ENCODE data around the gene PCDHAC2. TPM values are rescaled to one million over a fixed set of nuclear protein-coding genes. Genes with fewer than 3 reads are reported as not detected.
A peak's percentile ranks its signal among the peaks of the same experiment; 100 is the strongest.

The PCDHAC2 gene
- total RNA-seq, 2 donors from 2014 or later = not detected

DNA sequence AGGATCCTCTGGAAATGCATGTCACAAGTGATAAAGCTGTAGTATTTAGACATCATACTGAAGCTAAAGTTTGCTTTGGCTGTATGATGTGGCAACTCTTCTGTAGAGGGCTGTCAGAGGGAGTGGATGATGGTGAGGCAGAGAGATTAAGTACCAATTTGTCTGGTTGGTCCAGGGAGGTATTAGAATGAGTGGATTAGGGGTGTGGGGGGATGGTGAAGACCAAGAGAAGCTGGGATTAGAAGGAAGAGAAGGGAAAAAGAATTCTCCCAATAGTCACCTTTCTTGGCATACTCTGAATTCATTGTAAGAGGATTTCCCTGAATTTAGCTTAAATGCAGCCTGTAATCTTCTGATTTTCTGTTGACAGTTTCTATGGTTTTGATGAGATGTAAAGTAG, 3.6 kb downstream of the PCDHAC2 start:
- no peak overlapping the region for H3K27ac Mint-ChIP-seq
- no peak overlapping the region for H3K4me3 Mint-ChIP-seq
- H3K4me1 Mint-ChIP-seq = no peaks in the 10 kb centered on the region

DNA sequence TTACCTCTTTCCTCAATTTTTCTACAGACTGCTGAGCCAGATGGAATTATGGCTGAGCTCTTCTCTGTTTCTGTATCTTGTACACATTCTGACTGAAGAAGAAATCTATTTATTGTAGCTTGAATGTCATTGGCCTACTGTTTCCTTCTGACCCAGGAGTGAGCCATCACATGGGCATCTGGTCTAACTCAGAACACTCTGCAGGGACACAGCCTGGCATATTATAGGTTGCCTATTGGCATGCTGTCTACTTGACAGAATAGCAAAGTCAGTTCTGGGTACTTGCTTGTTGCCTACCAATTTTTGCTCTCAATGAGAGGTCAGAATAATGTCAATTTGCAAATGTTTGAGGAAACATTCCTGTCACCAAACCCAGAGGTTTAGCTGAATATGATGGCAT, 7.3 kb downstream of the PCDHAC2 start:
- ATAC-seq (replicated peaks) = no peak
- Mint-ChIP-seq H3K27ac (no peak overlapping the region), H3K36me3 (ENCODE audit: low read depth) (no peaks in the 10 kb centered on the region), H3K4me1 (no peaks in the 10 kb centered on the region), H3K9me3 (no peaks in the 10 kb centered on the region), H3K27me3 (peaks cover 13% of the 10 kb centered on the region), H3K4me3 (no peak overlapping the region)

More for the DNA sequence above, 3.6 kb downstream of the PCDHAC2 start:
- peaks cover 14% of the 10 kb centered on the region for H3K27me3 Mint-ChIP-seq
- H3K36me3 Mint-ChIP-seq (ENCODE audit: low read depth) = no peaks in the 10 kb centered on the region
- no peaks in the 10 kb centered on the region for H3K9me3 Mint-ChIP-seq
- no peak for ATAC-seq (replicated peaks)

DNA sequence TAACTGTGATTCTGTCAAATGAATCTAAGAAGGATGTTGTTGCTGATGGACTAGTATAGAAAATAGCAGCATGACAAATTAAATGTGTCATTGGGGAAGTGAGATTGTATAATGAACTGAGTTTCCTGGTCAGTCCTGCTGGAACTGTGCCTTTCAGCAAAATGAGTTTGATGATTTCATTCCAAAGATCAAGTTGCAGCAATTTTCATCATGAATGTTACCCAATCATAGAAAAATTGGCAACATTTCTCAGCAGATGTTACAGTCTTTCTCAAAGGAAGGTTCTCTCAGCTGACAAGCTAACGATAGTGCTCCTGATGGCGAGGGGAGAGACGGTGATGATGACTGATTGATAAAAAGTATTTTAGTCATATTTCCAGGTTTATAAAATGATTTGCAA, 10.7 kb downstream of the PCDHAC2 start:
- Mint-ChIP-seq H3K27me3 (peaks cover 21% of the 10 kb centered on the region), H3K9me3 (no peaks in the 10 kb centered on the region), H3K4me3 (no peak overlapping the region)

DNA sequence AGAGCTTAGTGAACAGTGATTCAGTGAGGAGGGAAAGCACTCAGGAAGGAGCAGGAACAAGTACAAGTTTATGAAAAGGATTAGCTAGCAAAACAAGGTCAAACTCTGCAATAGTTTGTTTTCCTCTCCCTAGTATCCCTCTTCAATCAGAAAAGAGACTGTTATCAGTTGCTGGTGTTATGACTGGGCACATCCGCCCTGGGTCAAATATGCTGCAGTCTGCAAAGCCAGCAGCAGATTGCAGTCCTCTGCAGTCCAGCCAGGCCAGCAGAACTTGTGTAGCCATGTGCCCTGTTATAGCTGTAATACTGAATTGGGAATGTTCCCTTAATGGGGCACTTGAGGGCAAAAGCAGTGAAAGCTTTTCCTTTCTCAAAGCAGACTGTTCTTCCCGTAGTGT, 12.0 kb downstream of the PCDHAC2 start:
- Mint-ChIP-seq H3K4me1 (no peaks in the 10 kb centered on the region), H3K9me3 (no peaks in the 10 kb centered on the region), H3K4me3 (no peak overlapping the region), H3K27ac (no peak overlapping the region), H3K27me3 (peaks cover 26% of the 10 kb centered on the region), H3K36me3 (ENCODE audit: low read depth) (no peaks in the 10 kb centered on the region)
- ATAC-seq (replicated peaks) = no peak

More for the DNA sequence above, 10.7 kb downstream of the PCDHAC2 start:
- no peaks in the 10 kb centered on the region for H3K4me1 Mint-ChIP-seq
- H3K27ac Mint-ChIP-seq = no peak overlapping the region
- ATAC-seq (replicated peaks) = no peak
- H3K36me3 Mint-ChIP-seq (ENCODE audit: low read depth) = no peaks in the 10 kb centered on the region

DNA sequence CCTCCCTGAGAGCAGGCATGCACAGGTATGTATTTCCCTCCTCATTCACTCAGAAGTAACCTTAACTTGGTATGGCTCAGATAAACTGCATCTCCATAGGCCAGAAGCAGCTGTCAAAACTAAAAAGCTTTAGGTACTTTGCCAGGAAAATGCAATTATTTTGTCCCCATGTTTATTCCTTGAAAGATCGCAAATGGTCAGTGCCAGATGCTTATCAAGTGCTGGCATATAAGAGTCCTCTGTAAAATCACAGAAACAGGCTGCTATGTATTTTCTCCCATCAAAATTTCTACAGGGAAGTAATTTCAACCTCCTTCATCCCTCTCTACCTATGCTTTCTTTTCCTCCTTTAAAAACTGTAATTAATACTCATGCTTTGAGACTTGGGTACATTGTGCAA, 12.7 kb downstream of the PCDHAC2 start:
- Mint-ChIP-seq H3K4me3 (no peak overlapping the region), H3K9me3 (no peaks in the 10 kb centered on the region), H3K36me3 (ENCODE audit: low read depth) (no peaks in the 10 kb centered on the region), H3K27ac (no peak overlapping the region), H3K4me1 (no peaks in the 10 kb centered on the region), H3K27me3 (peaks cover 28% of the 10 kb centered on the region)
- ATAC-seq (replicated peaks) = no peak

DNA sequence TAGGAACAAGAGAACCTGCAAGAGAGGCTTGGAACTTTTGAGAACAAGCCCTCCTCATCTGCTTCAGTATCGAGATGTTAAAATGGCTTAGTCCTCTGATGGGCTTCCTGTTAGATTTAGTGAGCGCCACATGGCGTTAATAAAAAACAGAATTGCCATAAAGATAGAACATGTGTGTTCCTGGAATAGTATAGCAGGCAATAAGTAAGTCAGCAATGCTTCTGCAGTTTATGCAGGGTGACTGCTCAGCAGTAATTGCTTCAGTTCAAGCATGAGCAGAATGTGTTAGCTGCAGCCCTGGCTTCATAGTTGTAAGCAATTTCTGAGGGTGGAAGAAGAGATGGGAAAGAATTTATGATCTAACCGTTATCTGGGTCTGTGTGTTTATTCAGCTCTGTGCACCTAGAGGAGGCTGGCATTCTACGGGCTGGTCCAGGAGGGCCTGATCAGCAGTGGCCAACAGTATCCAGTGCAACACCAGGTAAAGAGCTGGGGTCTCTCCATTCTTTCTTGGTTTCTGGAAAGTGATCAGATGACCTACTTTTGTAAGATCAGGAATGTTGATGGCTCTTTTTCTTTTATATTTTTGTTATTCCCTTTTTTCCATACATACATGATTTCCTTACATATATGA, 15.9 kb downstream of the PCDHAC2 start:
- Mint-ChIP-seq H3K4me1 (no peaks in the 10 kb centered on the region), H3K36me3 (ENCODE audit: low read depth) (no peaks in the 10 kb centered on the region), H3K27ac (no peak overlapping the region), H3K4me3 (no peak overlapping the region), H3K9me3 (no peaks in the 10 kb centered on the region), H3K27me3 (peaks cover 20% of the 10 kb centered on the region)
- ATAC-seq (replicated peaks) = no peak

DNA sequence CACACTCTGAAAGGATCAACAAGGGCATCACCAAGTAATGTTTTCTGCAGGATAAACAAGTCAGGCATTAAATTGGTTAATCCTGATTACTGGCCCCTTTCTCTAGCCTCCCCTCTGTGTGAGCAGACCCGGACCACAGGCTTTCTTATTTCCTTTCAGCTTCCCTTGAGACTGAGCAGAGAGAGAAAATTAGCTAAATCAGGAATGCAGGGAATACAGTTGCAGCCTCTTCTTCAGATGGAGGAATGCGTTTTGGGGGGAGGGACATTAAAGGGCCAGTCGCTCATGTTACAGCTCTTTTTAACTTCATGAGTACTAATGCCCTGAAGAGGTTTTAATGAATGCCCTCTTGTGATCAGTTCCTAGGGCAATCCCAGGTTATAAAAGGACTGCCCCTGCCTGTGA, 19.8 kb downstream of the PCDHAC2 start:
- no peaks in the 10 kb centered on the region for H3K9me3 Mint-ChIP-seq
- no peaks in the 10 kb centered on the region for H3K4me1 Mint-ChIP-seq
- ATAC-seq (replicated peaks) = no peak
- H3K27ac Mint-ChIP-seq = no peak overlapping the region
- no peaks in the 10 kb centered on the region for H3K36me3 Mint-ChIP-seq (ENCODE audit: low read depth)
- no peak overlapping the region for H3K4me3 Mint-ChIP-seq
- peaks cover 14% of the 10 kb centered on the region for H3K27me3 Mint-ChIP-seq

DNA sequence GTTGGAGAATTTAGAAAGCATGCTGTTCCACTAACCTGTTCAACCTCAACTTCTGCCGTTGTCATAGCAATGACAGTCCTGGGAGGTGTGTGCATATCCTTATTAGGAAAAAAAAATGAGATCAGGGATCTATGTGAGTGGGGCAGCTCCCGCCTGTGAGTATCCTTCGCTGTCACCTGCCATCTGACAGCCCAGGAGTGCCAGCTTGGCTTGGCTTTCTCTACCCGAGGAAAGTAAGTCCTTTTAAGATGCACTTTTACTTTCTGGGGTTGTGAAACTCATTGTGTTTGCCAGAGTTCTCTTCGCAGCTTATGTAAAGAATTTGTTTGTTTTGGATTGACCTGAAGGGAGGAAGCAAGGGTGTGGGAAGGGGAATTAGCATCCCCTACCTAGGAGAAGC, 21.8 kb downstream of the PCDHAC2 start:
- H3K27ac Mint-ChIP-seq = no peak overlapping the region
- no peak overlapping the region for H3K4me3 Mint-ChIP-seq
- no peaks in the 10 kb centered on the region for H3K9me3 Mint-ChIP-seq
- H3K4me1 Mint-ChIP-seq = no peaks in the 10 kb centered on the region
- H3K36me3 Mint-ChIP-seq (ENCODE audit: low read depth) = no peaks in the 10 kb centered on the region
- ATAC-seq (replicated peaks) = no peak
- peaks cover 15% of the 10 kb centered on the region for H3K27me3 Mint-ChIP-seq

DNA sequence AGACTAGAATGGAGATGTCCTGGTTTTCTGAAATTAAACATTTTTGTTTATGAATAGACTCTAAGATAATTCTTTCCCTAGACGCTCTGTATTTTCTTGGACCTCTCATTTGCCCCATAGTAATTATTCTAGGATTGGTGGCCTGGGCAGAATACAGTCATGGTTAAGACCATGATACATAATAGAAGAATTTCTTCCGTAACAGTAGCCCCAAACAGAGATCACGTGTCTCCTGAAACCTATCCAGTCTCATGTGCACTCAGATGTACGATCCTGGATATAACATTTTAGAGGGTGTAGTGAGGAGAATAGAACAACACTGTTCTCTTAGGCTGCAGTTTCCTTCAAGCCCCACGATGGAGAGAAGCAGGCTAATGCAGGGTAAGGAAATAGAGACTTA, 22.3 kb downstream of the PCDHAC2 start:
- Mint-ChIP-seq H3K4me3 (no peak overlapping the region), H3K27me3 (peaks cover 11% of the 10 kb centered on the region)
- ATAC-seq (replicated peaks) = no peak

DNA sequence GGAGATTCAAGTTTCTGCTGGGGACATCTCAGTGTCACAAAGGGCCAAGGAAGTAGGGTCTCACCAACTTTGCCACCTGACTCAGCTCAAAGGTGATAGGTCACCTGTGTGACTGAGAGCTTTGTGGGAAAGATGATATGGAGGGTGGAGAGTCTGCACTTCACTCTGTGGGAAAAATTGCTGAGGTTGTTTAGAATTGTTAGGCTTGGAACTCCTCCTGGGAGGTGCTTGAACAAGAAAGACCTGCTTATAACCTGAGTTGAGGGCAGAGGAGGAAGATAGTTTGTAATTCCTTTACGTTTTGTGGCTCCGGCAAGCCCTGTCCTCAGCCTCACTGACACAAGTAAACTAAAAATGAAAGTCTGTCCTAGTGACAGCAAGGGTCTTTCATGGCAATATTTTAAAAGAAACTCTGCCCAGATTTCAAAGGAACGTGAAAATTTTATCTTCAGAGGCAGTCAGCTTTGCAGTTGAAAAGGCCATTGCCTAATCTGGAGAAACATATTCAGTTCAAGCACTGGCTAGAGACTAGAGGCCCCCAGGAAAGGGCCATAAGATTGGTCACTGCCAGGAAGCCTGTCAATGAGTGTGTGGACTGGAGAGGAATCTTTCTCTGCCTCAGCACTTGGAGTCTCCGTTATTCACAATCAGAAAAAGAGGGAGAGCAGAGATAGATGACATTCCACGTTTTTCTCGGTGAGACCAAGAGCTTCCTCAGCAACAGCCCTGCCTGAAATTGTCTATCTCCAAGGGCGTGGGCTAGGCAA, 23.2 kb downstream of the PCDHAC2 start:
- Mint-ChIP-seq H3K4me1 (no peaks in the 10 kb centered on the region), H3K4me3 (no peak overlapping the region), H3K9me3 (no peaks in the 10 kb centered on the region), H3K36me3 (ENCODE audit: low read depth) (no peaks in the 10 kb centered on the region), H3K27ac (no peak overlapping the region), H3K27me3 (peaks cover 11% of the 10 kb centered on the region)
- ATAC-seq (replicated peaks) = no peak

More for the DNA sequence above, 22.3 kb downstream of the PCDHAC2 start:
- Mint-ChIP-seq H3K27ac (no peak overlapping the region), H3K4me1 (no peaks in the 10 kb centered on the region), H3K36me3 (ENCODE audit: low read depth) (no peaks in the 10 kb centered on the region), H3K9me3 (no peaks in the 10 kb centered on the region)

DNA sequence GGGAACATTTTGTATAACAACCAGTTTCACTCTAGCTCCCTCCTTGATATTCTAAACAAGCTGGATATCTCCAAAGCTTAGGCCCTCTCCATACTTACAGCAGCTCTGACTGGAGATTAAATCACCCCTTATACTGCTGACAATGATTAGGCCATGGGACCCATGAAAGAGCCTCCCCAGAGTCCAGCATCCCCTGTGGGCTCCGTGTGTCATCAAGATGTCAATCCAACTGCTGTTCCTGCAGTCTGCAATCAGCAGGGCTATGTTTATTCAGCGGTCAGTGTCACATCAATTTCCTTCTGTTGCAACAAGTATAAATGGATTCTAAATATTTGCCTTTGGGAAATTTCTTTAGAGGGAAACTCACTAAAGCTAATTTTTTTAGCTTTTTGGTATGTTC, 26.6 kb downstream of the PCDHAC2 start:
- Mint-ChIP-seq H3K4me3 (no peak overlapping the region), H3K27ac (no peak overlapping the region), H3K9me3 (no peaks in the 10 kb centered on the region), H3K4me1 (no peaks in the 10 kb centered on the region), H3K36me3 (ENCODE audit: low read depth) (no peaks in the 10 kb centered on the region), H3K27me3 (peaks cover 11% of the 10 kb centered on the region)
- no peak for ATAC-seq (replicated peaks)

DNA sequence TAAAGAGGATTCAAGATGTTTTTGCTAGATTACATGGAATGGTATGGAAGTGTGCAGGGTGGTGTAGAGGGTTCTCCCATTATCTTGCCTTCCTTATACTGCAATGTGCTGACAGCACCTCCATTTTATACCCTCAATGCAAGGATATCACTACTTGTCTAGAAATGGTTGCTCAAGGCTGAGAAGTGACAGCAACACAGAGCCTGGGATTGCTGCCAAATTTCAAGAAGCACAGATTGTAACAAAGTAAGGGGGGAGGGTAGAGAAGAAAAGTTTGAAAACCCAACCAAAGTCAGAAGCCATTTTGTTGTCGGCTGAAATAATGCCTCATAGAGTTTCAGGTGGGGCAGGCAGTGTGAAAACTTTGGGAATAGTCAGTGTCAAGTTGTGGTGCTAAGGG, 29.8 kb downstream of the PCDHAC2 start:
- Mint-ChIP-seq H3K4me1 (no peaks in the 10 kb centered on the region), H3K27ac (no peak overlapping the region), H3K4me3 (no peak overlapping the region), H3K36me3 (ENCODE audit: low read depth) (no peaks in the 10 kb centered on the region), H3K27me3 (peaks cover 14% of the 10 kb centered on the region), H3K9me3 (no peaks in the 10 kb centered on the region)
- ATAC-seq (replicated peaks) = no peak

DNA sequence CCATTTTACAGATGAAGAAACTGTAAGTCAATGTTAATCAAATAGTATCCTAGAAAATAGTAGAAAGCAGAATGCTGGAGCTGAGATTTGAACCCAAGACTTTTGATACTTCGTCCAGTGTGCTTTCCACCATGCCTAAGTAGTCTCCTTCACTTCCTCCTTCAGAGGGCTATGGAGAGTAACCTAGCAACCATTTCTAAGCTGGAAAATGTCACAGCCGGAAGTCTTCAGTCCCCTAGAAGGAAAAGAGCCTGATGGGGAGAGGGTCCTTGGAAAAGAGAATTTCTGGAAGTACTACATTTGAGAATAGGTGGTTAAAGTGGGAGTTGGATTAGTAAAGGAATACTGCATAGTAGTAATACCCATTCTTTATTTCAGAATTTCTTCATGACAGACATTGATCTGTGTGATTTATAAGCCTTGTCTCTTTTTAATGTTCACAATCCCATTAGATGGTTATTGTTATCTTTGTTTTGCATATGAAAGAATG, 32.7 kb downstream of the PCDHAC2 start:
- H3K4me3 Mint-ChIP-seq = no peak overlapping the region
- no peak for ATAC-seq (replicated peaks)

DNA sequence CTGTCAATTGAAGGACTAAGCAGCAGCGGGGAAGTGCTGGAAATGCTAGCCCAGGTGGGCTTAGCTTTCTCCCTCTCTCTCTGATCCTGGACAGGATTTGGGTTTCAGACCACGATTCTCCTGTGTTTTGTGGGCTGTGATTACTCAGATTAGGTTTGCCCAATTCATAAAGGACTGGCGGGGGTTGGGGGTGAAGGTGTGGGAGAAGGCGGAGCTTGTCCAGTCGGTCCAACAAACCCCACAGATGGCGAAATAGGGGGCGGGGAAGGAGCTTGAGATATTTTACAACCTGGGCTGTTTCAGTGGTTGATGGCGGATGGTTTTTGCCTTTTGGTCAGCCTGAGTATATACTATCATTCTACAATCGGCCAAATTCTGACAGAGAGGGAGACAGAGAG, 35.2 kb downstream of the PCDHAC2 start:
- H3K9me3 Mint-ChIP-seq = no peaks in the 10 kb centered on the region
- no peaks in the 10 kb centered on the region for H3K4me1 Mint-ChIP-seq
- peaks cover 24% of the 10 kb centered on the region for H3K27me3 Mint-ChIP-seq
- no peak overlapping the region for H3K27ac Mint-ChIP-seq
- no peak for ATAC-seq (replicated peaks)
- no peaks in the 10 kb centered on the region for H3K36me3 Mint-ChIP-seq (ENCODE audit: low read depth)
- H3K4me3 Mint-ChIP-seq = peak overlapping the region; percentile 6

More for the DNA sequence above, 32.7 kb downstream of the PCDHAC2 start:
- Mint-ChIP-seq H3K27me3 (peaks cover 21% of the 10 kb centered on the region), H3K27ac (no peak overlapping the region), H3K9me3 (no peaks in the 10 kb centered on the region), H3K36me3 (ENCODE audit: low read depth) (no peaks in the 10 kb centered on the region), H3K4me1 (no peaks in the 10 kb centered on the region)

All from activated T-helper 17 cell treated with anti-CD3 and anti-CD28 coated beads, Interleukin-2, amount 50 U/mL, for 72 hours (primary cell).